Gastroesophageal sphincter (tissue), 3 donors: ENCODE data around the gene EIF2D.

Source experiments
- EP300 ChIP-seq: sonication (generic); formaldehyde crosslinking; IDR thresholded peaks from one replicate; pipeline ENCODE4 v1.6.1; 2017; ENCODE audit warnings: antibody characterized with exemption, mild to moderate bottlenecking
- POLR2A ChIP-seq, 2 donors: fragments of 450-650 bp; IDR thresholded peaks; one replicate each; pipeline ENCODE4 v1.6.1; 2017; ENCODE audit warnings: antibody characterized with exemption in 2 of 2, mild to moderate bottlenecking in 2 of 2, moderate library complexity in 1 of 2
- POLR2AphosphoS5 ChIP-seq: sonication (generic); formaldehyde crosslinking; IDR thresholded peaks from one replicate; pipeline ENCODE4 v1.6.1; 2017; ENCODE audit warnings: antibody characterized with exemption
- TF ChIP-seq, protein P1 (sequence below), 4 experiments: fragments of 200-600 bp in 2 of 4; fragments of 450-650 bp in 2 of 4; sonication (generic) in 1 of 4; IDR thresholded peaks; one replicate each; pipeline ENCODE4 v1.5.1; 2017 to 2019; ENCODE audit warnings: antibody characterized with exemption in 4 of 4, mild to moderate bottlenecking in 2 of 4, moderate library complexity in 2 of 4

- TF ChIP-seq, protein P1, sequence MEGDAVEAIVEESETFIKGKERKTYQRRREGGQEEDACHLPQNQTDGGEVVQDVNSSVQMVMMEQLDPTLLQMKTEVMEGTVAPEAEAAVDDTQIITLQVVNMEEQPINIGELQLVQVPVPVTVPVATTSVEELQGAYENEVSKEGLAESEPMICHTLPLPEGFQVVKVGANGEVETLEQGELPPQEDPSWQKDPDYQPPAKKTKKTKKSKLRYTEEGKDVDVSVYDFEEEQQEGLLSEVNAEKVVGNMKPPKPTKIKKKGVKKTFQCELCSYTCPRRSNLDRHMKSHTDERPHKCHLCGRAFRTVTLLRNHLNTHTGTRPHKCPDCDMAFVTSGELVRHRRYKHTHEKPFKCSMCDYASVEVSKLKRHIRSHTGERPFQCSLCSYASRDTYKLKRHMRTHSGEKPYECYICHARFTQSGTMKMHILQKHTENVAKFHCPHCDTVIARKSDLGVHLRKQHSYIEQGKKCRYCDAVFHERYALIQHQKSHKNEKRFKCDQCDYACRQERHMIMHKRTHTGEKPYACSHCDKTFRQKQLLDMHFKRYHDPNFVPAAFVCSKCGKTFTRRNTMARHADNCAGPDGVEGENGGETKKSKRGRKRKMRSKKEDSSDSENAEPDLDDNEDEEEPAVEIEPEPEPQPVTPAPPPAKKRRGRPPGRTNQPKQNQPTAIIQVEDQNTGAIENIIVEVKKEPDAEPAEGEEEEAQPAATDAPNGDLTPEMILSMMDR (IDR thresholded peaks at IDR 0.05): no peak
- TF ChIP-seq POLR2A (IDR thresholded peaks at IDR 0.05) (no peak), POLR2AphosphoS5 (no peak), EP300 (no peak)
These were observed 7.4 kb downstream of the EIF2D start for GRCh38 chr1:206604861-206605260.
